Fibroblast of mammary gland (primary cell): ENCODE measurements around the gene SNPH.

Experiments used
- DNase-seq: peaks from one replicate; pipeline ENCODE4 v3.0.0-alpha.2; 2010; ENCODE audit warnings: low read depth
- H3K4me3 ChIP-seq: 2 replicates; pipeline ENCODE4 v1.5.1; 2011; ENCODE audit warnings: low read depth, mild to moderate bottlenecking, low read length, moderate library complexity; ENCODE audit not compliant: control insufficient read depth
- TF ChIP-seq, protein P1 (sequence below): conservative IDR thresholded peaks from 2 replicates; pipeline ENCODE4 v1.5.1; 2011; ENCODE audit warnings: low read depth, low read length, inconsistent platforms; ENCODE audit not compliant: control insufficient read depth, insufficient read depth

SNPH gene

DNA sequence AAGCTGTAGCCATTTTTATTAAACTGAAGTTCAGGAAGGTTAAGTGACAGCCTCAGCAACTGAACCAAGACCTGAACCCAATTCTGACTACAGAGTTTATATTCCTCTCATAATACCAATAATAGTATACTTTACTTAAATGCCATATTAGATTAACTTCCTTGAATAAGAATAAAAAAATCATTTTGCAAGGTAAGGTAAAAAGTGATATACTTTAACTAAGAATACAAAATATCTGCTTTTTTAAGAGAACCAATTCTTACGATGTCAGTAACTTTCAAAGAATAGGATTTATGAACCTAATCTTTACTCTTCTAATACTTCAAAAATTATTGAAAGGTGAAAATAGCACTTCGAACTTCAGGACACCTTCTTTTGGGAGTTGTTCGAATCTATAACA lies 36.6 kb upstream of the SNPH start:
- TF ChIP-seq, protein P1, sequence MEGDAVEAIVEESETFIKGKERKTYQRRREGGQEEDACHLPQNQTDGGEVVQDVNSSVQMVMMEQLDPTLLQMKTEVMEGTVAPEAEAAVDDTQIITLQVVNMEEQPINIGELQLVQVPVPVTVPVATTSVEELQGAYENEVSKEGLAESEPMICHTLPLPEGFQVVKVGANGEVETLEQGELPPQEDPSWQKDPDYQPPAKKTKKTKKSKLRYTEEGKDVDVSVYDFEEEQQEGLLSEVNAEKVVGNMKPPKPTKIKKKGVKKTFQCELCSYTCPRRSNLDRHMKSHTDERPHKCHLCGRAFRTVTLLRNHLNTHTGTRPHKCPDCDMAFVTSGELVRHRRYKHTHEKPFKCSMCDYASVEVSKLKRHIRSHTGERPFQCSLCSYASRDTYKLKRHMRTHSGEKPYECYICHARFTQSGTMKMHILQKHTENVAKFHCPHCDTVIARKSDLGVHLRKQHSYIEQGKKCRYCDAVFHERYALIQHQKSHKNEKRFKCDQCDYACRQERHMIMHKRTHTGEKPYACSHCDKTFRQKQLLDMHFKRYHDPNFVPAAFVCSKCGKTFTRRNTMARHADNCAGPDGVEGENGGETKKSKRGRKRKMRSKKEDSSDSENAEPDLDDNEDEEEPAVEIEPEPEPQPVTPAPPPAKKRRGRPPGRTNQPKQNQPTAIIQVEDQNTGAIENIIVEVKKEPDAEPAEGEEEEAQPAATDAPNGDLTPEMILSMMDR: no peak
- no peak for DNase-seq

DNA sequence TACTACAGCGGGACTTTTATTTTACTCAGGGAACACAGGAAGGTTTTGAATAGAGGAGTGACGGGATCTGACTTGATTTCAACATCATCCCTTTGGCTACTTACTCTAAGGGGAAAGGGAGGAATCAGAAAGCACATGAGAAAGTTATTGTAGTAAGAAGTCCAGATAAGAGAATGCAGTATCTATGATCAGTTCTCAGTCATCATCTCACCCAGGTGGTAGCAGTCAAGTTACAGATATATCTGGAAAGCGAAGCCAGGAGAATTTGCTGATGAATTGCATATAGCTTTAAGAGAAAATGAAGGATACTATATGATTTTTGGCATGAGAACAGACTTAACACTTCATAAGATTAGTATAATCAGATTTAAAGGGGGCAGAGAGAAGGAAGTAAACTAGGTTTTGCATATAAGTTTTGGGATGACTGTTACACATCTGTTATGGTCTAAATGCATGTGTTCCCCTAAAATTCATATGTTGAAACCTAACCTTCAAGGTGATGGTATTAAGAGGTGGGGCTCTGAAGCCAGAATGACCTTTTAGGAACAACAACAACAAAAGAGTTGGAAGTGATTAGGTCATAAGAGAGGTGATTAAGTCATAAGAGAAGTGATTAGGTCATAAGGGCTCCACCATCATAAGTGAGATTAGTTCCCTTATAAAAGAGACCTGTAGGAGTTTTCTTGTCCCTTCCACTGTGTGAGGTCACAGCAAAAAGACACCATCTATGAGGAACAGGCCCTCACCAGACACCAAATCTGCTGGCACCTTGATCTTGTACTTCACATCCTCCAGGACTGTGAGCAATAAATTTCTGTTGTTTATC lies 33.6 kb upstream of the SNPH start:
- H3K4me3 ChIP-seq: no peak overlapping the region
- TF ChIP-seq, protein P1: no peak
- no peak for DNase-seq

More for the DNA sequence above, 36.6 kb upstream of the SNPH start:
- H3K4me3 ChIP-seq: no peak overlapping the region

DNA sequence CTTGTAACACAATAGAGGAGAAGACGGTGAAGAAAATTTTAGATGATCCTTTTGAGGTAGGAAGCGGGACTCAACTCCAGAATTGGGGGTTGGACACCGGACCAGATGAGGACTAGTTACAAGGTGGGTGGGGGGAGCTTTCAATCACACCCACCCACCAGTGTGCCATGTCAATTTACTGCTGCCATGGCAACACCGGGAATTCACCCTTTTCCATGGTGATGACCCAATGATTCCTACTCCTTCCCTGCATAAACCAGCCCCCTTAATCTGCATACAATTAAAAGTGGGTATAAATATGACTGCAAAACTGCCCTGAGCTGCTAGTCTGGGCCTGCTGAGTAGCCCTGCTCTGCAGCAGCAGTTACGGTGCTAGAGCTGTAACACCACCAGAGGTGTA lies 25.5 kb upstream of the SNPH start:
- TF ChIP-seq, protein P1: no peak
- DNase-seq: no peak
- H3K4me3 ChIP-seq: no peak overlapping the region

DNA sequence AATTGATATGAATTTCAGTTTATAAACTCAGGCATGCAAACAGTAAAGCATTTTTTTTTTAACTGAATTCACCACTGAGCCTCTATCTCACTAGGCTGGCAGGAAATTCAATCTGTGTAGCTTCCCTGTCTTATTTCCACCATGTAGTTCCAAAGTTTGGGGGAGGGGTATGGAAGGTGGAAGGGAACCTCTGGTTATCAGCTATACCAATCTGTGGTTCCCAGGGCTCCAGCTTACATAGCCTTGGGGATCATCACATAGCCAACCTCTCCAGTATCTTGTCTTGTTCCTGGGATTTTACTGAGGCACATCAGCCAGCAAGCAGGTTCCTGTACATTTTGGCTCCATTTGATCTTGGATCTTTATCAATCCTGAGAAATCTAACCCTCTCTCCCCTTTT lies 24.6 kb upstream of the SNPH start:
- TF ChIP-seq, protein P1: no peak
- DNase-seq: no peak
- H3K4me3 ChIP-seq: no peak overlapping the region

DNA sequence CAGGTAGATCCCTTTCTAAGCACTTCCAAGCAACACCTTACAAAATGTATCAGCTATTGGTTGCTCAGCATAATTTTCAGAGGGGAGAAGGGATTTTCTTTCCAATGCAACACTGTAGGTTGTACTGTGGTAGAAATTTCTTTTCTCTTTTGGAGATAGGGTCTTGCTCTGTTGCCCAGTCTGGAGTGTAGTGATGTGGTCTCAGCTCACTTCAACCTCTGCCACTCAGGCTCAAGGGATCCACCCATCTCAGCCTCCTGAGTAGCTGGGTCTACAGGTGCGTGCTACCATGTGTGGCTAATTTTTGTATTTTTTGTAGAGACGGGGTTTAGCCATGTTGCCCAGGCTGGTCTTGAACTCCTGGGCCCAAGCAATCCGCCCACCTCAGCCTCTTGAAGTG lies 24.0 kb upstream of the SNPH start:
- TF ChIP-seq, protein P1: no peak
- no peak for DNase-seq
- H3K4me3 ChIP-seq: no peak overlapping the region

DNA sequence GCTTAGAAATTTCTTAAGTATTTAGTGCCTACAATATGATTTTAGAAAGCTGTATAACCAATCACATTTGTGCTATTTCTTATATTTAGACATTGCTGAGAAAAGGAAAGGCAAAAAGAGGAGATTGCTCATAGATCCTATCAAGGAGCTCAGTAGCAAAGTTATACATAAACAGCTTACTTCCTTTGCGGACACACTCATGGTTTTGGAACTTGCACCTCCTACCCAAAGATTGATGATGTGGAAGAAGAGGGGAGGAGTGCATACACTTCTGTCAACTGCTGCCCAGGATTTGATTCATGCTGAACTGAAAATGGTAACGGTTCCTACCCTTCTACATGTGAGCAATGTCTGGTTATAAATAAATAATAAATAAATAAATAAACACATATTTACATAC lies 23.6 kb upstream of the SNPH start:
- TF ChIP-seq, protein P1: no peak
- peak; percentile 82 for DNase-seq
- H3K4me3 ChIP-seq: no peak overlapping the region
